Neuronal stem cell (in vitro differentiated cells): ENCODE results near the gene CCDC181. TPM values are rescaled to one million over a fixed set of nuclear protein-coding genes. Genes with fewer than 3 reads are reported as not detected.

Experiments
- DNase-seq: peaks from one replicate; pipeline ENCODE4 v3.0.0-alpha.2; 2013; ENCODE audit warnings: low spot score
- H2AFZ ChIP-seq: one replicate; pipeline ENCODE4 v1.6.1; 2013; ENCODE audit warnings: mild to moderate bottlenecking, low read length, inconsistent platforms
- H2AK5ac ChIP-seq: 2 replicates; pipeline ENCODE4 v1.6.1; 2013; ENCODE audit warnings: low read depth, mild to moderate bottlenecking, inconsistent platforms, low read length, moderate library complexity, mixed read lengths
- H2BK120ac ChIP-seq: 2 replicates; pipeline ENCODE4 v1.6.1; 2013; ENCODE audit warnings: low read depth, mild to moderate bottlenecking, inconsistent platforms, low read length, moderate library complexity, mixed read lengths
- H2BK12ac ChIP-seq: one replicate; pipeline ENCODE4 v1.6.1; 2013; ENCODE audit warnings: low read length, inconsistent platforms
- H2BK15ac ChIP-seq: 2 replicates; pipeline ENCODE4 v1.6.1; 2013; ENCODE audit warnings: mild to moderate bottlenecking, low read length, inconsistent platforms, mixed read lengths
- H2BK5ac ChIP-seq: one replicate; pipeline ENCODE4 v1.6.1; 2013; ENCODE audit warnings: inconsistent platforms, mild to moderate bottlenecking, low read length, moderate library complexity
- H3K14ac ChIP-seq: one replicate; pipeline ENCODE4 v1.6.1; 2013; ENCODE audit warnings: low read length, inconsistent platforms
- H3K18ac ChIP-seq: 2 replicates; pipeline ENCODE4 v1.6.1; 2013; ENCODE audit warnings: low read length, inconsistent platforms
- H3K23ac ChIP-seq: 2 replicates; pipeline ENCODE4 v1.6.1; 2013; ENCODE audit warnings: low read depth, mild to moderate bottlenecking, mixed read lengths, low read length, inconsistent platforms; ENCODE audit not compliant: poor library complexity
- H3K27ac ChIP-seq: replicated peaks from 3 replicates; pipeline ENCODE4 v1.5.1; 2013; ENCODE audit warnings: low read length, inconsistent platforms
- H3K27me3 ChIP-seq, 3 experiments: 2 replicates each; pipeline ENCODE4 v1.6.1; 2013; ENCODE audit warnings: low read length in 3 of 3, mild to moderate bottlenecking in 2 of 3, inconsistent platforms in 1 of 3, low read depth in 1 of 3, mixed read lengths in 1 of 3, moderate library complexity in 1 of 3; ENCODE audit not compliant: control insufficient read depth in 3 of 3, insufficient read depth in 3 of 3
- H3K36me3 ChIP-seq, 2 donors: replicated peaks in 1 of 2; 2 replicates each; pipeline ENCODE4 v1.6.1; 2013; ENCODE audit warnings: low read length in 2 of 2; ENCODE audit not compliant: control insufficient read depth in 2 of 2, insufficient read depth in 2 of 2
- H3K4ac ChIP-seq: 2 replicates; pipeline ENCODE4 v1.6.1; 2013; ENCODE audit warnings: inconsistent platforms, mild to moderate bottlenecking, low read length, moderate library complexity
- H3K4me1 ChIP-seq, 2 donors: 1 replicate in 1 of 2; 2 replicates in 1 of 2; pipeline ENCODE4 v1.6.1; 2013; ENCODE audit warnings: low read length in 2 of 2, low read depth in 1 of 2; ENCODE audit not compliant: control insufficient read depth in 2 of 2, insufficient read depth in 1 of 2
- H3K4me2 ChIP-seq: one replicate; pipeline ENCODE4 v1.6.1; 2013; ENCODE audit warnings: mild to moderate bottlenecking, low read length, inconsistent platforms; ENCODE audit not compliant: insufficient read depth, poor library complexity, severe bottlenecking
- H3K4me3 ChIP-seq, 2 donors: 2 replicates each; pipeline ENCODE4 v1.5.1; 2013; ENCODE audit warnings: low read length in 2 of 2, mild to moderate bottlenecking in 2 of 2, inconsistent platforms in 1 of 2, moderate library complexity in 1 of 2
- H3K79me1 ChIP-seq: one replicate; pipeline ENCODE4 v1.6.1; 2013; ENCODE audit warnings: low read depth, mild to moderate bottlenecking, inconsistent platforms, low read length, moderate library complexity
- H3K9ac ChIP-seq: one replicate; pipeline ENCODE4 v1.6.1; 2013; ENCODE audit warnings: mild to moderate bottlenecking, low read depth, low read length, inconsistent platforms; ENCODE audit not compliant: poor library complexity
- H3K9me3 ChIP-seq, 2 donors: replicated peaks in 1 of 2; 2 replicates each; pipeline versions ENCODE3 to v1.6.1; 2013; ENCODE audit warnings: low read length in 2 of 2, mild to moderate bottlenecking in 2 of 2, inconsistent platforms in 1 of 2, low read depth in 1 of 2, mixed read lengths in 1 of 2, moderate library complexity in 1 of 2; ENCODE audit not compliant: control insufficient read depth in 2 of 2, insufficient read depth in 1 of 2
- H4K8ac ChIP-seq: one replicate; pipeline ENCODE4 v1.6.1; 2013; ENCODE audit warnings: low read depth, mild to moderate bottlenecking, inconsistent platforms, low read length, moderate library complexity
- H4K91ac ChIP-seq: one replicate; pipeline ENCODE4 v1.6.1; 2013; ENCODE audit warnings: low read length, low read depth, mild to moderate bottlenecking, inconsistent platforms; ENCODE audit not compliant: poor library complexity
- WGBS, 2 donors: extraction: QIAGEN DNeasy Blood & Tissue Kit; methylation state at CpG; one replicate each; pipeline ENCODE4 v1.1.7; 2013; ENCODE audit warnings: missing lambda C conversion rate in 2 of 2, mixed read lengths in 1 of 2; ENCODE audit not compliant: insufficient read length in 2 of 2, insufficient replicate concordance in 1 of 2; ENCODE audit errors: extremely low coverage in 2 of 2; 5-methylcytosine and 5-hydroxymethylcytosine counted together
- polyA plus RNA-seq, 2 experiments: library from polyadenylated mRNA; stranded (reverse); fragments of 200-250 nt; gene quantifications; one replicate each; pipeline ENCODE4 v1.2.3, GENCODE V29; 2013

CCDC181 gene
- 15.4 TPM for polyA plus RNA-seq (2013, experiment 1 of 2)
- 15.9 TPM for polyA plus RNA-seq (2013, experiment 2 of 2)

DNA sequence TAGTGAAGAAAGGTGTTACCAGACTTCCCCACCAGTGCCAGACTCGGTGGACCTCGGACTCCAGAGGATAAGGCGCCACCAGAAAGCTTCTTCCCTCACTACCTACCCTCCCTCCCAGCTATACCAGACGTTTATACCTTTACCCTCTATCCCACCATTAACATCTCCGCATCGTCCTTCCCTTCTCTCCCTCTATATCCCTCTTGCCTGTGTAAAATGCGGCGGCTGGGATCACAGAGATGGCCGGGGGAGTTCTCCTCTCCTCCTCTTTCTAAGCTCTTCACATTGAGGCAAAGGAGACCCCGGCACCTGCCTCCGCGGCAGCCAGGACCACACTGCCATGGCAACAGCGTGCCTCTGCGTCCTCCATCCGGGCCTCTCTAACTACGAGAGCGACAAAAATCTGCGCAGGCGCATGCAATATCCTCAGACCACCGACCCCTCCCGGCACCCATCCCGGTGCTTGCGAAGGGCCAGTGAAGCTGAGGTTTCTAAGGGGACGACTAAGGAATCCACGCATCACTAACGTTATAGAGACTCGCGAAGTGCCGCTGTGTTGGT lies at the start of gene CCDC181:
Gene CCDC181, minus strand, starts transcription at position 394 of the 561 bp plus-strand sequence. CDS start 2,547 bp downstream, outside the sequence.
- H3K4me1 ChIP-seq = no peaks in the 10 kb centered on the region
- no peak within 1 kb of the TSS for H2BK5ac ChIP-seq
- no peak within 1 kb of the TSS for H2BK120ac ChIP-seq
- peak; percentile 78 for DNase-seq
- peak within 1 kb of the TSS; percentile 74 for H3K4me2 ChIP-seq
- H3K4ac ChIP-seq = no peak within 1 kb of the TSS
- H3K36me3 ChIP-seq = no peaks in the 10 kb centered on the region
- no peak within 1 kb of the TSS for H2BK15ac ChIP-seq
- H3K14ac ChIP-seq = no peak within 1 kb of the TSS
- H4K91ac ChIP-seq = no peak within 1 kb of the TSS
- H3K18ac ChIP-seq = no peak within 1 kb of the TSS
- no CpG with 5 or more reads among the region's 29 CpGs for WGBS, 2 donors
- H3K4me3 ChIP-seq = peak within 1 kb of the TSS; percentile 73 to 86
- no peaks in the 10 kb centered on the region for H3K27me3 ChIP-seq
- peak within 1 kb of the TSS; percentile 95 for H2AFZ ChIP-seq
- no peaks in the 10 kb centered on the region for H3K79me1 ChIP-seq
- H3K27ac ChIP-seq = no peak within 1 kb of the TSS
- no peaks in the 10 kb centered on the region for H3K9me3 ChIP-seq
- no peak within 1 kb of the TSS for H3K9ac ChIP-seq
- no peak within 1 kb of the TSS for H3K23ac ChIP-seq
- H2BK12ac ChIP-seq = no peak within 1 kb of the TSS
- no peak within 1 kb of the TSS for H2AK5ac ChIP-seq
- no peak within 1 kb of the TSS for H4K8ac ChIP-seq

DNA sequence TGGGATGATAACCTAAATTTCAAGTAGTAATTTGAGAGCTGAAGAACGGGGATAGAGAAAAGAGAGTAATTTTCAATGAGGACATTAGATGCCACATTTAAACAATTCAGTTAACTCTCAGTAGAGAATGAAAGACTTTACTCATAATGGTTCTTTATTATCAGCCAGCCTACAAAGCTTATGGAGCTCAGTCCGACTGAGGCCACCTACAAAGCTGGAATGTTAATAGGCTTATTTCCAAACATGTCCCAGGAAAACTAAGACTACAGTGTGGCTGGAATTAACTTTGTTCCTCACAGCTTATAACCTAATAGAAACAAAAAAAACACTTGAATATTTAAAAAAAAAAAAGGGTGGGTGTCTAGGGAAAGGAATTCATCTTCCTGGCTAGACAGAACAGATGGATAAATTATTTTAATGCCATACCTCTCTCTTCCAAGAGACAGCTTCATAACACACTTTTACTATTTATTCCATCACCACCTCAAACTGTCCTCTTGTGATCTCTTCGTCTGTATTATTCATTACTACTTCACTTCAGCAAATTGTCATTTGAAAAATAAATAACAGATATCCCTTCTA lies 48.6 kb upstream of the CCDC181 start:
- Histone ChIP-seq H3K4me3 (no peak overlapping the region), H3K23ac (no peak overlapping the region), H4K8ac (no peak overlapping the region), H4K91ac (no peak overlapping the region), H3K9me3 (no peaks in the 10 kb centered on the region), H3K27me3 (no peaks in the 10 kb centered on the region), H3K36me3 (peaks cover 0 to 28% of the 10 kb centered on the region in 2 donors), H2AFZ (no peak overlapping the region), H3K27ac (no peak overlapping the region), H3K14ac (no peak overlapping the region), H2AK5ac (no peak overlapping the region), H3K79me1 (no peaks in the 10 kb centered on the region), H2BK15ac (no peak overlapping the region), H3K18ac (no peak overlapping the region), H3K4me1 (peaks cover 1 to 11% of the 10 kb centered on the region in 2 donors), H2BK12ac (no peak overlapping the region), H2BK5ac (no peak overlapping the region), H3K9ac (no peak overlapping the region), H2BK120ac (no peak overlapping the region), H3K4me2 (no peak overlapping the region), H3K4ac (no peak overlapping the region)
- peak; percentile 38 for DNase-seq
- WGBS, 2 donors = no CpG with 5 or more reads among the region's 3 CpGs

DNA sequence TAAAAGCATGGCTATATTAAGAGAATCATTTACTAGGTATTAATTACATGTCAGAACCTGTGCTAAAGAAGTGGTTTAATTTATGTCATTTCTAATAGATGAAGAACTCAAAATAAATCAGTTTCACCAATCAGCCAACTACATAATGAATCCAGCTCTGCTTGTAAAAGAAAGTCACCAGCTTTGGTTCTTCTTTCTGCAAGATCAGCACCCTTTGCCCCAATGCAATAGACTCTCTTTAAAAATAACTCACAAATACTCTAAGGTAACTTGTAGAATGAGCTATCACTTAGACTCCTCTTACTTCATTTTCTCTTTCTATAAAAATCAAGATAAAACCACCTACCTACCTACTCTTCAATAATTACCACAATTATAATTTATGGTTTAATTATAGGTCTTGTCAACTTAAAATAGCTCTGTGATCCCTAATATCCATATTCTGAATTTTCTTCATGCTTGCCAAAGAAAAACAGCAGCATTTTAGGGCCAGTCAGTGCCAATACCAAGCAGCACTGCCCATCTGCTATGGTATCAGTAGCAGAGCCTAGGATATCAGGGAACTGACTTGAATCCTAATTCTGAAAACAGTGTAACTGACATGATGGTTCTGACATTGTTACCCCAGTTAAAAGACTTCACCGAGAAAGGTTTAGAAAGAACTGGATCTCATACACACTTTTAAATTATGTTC lies 47.2 kb upstream of the CCDC181 start:
- Histone ChIP-seq H2BK12ac (no peak overlapping the region), H3K79me1 (no peaks in the 10 kb centered on the region), H3K14ac (no peak overlapping the region), H3K4ac (no peak overlapping the region), H3K27ac (no peak overlapping the region), H2AFZ (no peak overlapping the region), H3K18ac (no peak overlapping the region), H3K9ac (no peak overlapping the region), H3K4me3 (no peak overlapping the region), H2BK5ac (no peak overlapping the region), H3K9me3 (no peaks in the 10 kb centered on the region), H3K4me1 (peaks cover 0 to 9% of the 10 kb centered on the region in 2 donors), H3K23ac (no peak overlapping the region), H2BK120ac (no peak overlapping the region), H4K91ac (no peak overlapping the region), H4K8ac (no peak overlapping the region), H3K36me3 (peaks cover 0 to 33% of the 10 kb centered on the region in 2 donors), H3K27me3 (no peaks in the 10 kb centered on the region), H2AK5ac (no peak overlapping the region), H3K4me2 (no peak overlapping the region), H2BK15ac (no peak overlapping the region)
- DNase-seq = no peak
- WGBS, 2 donors = no CpG with 5 or more reads among the region's 1 CpG

DNA sequence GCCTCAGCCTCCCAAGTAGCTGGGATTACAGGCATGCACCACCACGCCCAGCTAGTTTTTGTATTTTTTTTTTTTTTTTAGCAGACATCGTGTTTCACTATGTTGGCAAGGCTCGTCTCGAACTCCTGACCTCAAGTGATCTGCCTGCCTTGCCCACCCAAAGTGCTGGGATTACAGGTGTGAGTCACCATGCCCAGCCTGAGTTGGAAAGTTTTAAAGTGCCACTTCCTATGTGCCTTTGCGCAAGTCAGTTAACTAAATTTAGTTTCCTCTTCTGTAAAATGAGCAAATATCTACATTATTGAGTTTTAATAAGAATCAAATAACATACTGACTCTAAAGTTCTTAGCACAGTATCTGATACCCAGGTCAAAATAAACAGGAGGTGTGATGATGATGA lies 46.1 kb upstream of the CCDC181 start:
- Histone ChIP-seq H3K36me3 (peaks cover 2 to 43% of the 10 kb centered on the region in 2 donors), H3K4me1 (peaks cover 0 to 4% of the 10 kb centered on the region in 2 donors), H3K79me1 (no peaks in the 10 kb centered on the region), H2BK15ac (no peak overlapping the region), H2BK5ac (no peak overlapping the region), H4K91ac (no peak overlapping the region), H3K14ac (no peak overlapping the region), H3K27me3 (no peaks in the 10 kb centered on the region), H3K18ac (no peak overlapping the region), H3K9me3 (no peaks in the 10 kb centered on the region), H3K4ac (no peak overlapping the region), H2BK12ac (no peak overlapping the region), H2AK5ac (no peak overlapping the region), H2AFZ (no peak overlapping the region), H3K27ac (no peak overlapping the region), H3K4me3 (no peak overlapping the region), H3K23ac (no peak overlapping the region), H4K8ac (no peak overlapping the region), H2BK120ac (no peak overlapping the region), H3K4me2 (no peak overlapping the region), H3K9ac (no peak overlapping the region)
- DNase-seq = no peak
- no CpG with 5 or more reads among the region's 5 CpGs for WGBS, 2 donors
